Left forelimb (tissue), 1 donor: Measurements from ENCODE around the gene NFATC1.

Experiments
- DNase-seq: peaks from one replicate; pipeline ENCODE4 v3.0.0-alpha.2; 2018; ENCODE audit warnings: low spot score

Gene NFATC1

DNA sequence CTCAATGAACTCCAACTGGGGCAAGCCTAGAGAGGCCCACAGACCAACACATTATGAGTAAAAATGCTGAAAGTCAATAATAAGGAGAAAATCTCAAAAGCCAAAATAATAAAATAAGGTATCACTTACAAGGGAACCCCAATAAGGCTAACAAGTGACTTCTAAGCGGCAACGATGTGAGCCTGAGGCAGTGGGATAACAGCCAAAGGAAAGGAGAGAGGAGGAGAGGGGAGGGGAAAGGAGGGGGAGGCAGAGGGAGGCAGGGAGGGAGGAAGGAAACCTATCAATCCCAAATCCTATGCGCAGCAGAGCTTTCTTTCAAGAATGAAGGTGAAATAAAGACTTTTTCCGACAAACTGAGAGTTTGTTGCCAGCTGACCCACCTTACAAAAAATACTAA, 6.0 kb upstream of the NFATC1 start:
- DNase-seq = peak; percentile 42

GRCh38 chr18:79392226-79392625, 3.5 kb upstream of the NFATC1 start:
- DNase-seq = no peak

DNA sequence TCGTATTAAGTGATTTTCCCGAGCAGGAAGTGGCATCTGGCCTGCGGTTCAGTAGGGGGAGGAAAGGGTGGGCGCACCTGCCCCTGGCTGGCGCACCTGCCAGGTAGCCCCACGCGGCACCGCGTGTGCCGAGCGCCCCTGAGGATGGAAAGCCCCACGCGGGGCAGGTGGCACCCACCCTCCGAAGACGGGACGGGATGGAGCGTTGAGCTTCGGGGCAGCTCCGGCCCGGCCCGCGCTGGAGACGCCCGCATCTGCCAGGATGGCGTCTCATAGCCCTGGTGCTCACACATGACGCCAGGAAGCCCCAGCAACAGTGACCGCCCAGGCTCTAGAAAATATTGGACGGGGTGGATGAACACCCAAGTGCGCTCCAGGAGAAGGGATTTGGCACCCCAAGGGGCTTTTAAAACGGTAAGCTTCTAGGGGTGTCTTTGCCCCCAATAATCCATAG, 2.5 kb upstream of the NFATC1 start:
- DNase-seq = no peak

- peak; percentile 96 for DNase-seq
Measured at GRCh38 chr18:79393635-79394533, 1.8 kb upstream of the NFATC1 start.

- DNase-seq = peak; percentile 92
Measured at GRCh38 chr18:79394534-79395307, 1.0 kb upstream of the NFATC1 start.

- DNase-seq = no peak
Measured at GRCh38 chr18:79395308-79395640, 456 bp upstream of the NFATC1 start.

DNA sequence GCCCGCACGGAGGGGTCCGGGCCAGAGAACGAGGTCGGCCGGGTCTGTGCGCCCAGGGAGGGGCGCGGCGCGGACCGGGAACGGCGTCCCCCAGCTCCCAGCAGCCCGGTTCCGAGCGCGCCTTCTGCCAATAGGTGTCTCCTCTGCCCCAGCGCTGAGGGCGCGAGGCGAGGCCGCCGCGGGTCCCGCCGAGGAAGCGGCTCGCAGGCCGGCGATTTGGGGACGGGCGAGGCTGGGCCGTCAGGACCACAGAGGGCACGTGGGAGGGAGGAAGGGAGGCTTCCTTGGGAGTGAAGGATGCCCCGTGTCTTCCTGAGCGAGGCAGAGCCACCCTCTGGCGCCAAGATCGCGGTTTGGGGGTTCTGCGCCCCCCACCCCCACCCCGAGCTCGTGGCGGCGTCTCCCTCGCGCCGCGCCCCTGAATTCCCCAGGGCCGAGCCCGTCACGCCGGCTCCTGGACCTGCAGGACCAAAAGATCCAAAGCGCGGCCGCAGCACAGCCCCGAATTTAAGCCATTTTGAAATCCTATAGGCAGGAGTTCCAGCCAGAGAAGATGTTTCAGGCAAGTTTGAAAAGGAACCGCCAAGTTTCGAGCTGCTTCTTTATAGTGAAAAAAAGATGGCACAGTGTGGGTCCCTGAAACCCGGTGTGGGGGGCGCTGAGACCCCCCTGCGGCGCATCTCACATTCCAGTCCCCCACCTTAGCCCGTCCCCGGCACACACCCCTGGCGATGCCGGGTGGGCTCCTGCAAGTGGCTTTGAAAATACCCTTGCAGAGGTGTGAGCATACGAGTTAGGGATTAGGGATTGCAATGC, 909 bp downstream of the NFATC1 start:
- no peak for DNase-seq

GRCh38 chr18:79397247-79397829, 1.6 kb downstream of the NFATC1 start:
- no peak for DNase-seq

DNA sequence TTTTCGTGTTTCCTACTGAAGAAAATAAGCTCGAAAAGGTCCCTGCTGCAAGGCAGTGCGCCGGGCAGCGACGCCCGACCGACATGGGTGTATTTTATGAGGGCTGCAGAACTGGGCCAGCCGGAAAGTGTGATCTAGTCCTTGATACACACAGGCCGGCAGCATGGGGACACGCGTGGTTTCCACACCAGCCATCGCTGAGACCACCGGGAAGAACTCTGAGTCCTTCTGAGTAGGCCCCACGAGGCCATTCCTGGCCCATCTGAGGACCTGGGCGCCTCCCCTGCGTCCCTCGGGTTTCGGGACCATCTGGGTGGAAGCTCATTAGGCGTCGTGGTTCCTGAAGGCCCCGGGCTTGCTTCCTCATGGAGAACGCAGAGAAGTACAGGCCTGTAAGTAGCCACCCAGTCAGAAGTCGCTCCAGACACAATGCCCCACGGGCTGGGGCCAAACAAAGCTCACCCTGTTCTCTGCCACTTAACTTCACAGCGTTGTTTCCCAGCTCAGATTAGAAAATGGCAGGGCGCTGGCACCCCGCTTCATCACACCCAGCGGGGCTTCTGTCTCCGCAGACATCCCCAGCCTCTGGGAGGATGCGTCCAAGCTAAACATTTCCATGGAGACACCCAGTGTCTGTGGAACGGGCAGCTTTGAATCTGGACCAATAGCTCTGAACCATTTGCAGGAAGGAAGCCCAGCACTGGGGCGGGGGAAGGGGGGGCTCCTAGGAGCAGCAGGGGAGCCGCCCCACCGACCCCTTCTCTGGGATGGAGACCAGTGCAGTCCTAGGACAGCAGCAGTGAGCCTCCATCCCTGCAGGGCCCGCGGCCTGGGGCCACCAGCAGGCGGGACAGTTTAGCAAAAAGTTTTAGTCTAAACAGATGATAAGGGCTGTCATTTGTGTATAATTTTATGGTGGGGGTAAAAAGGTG, 2.4 kb downstream of the NFATC1 start:
- DNase-seq = no peak

GRCh38 chr18:79399275-79400081, 3.7 kb downstream of the NFATC1 start:
- DNase-seq = no peak

DNA sequence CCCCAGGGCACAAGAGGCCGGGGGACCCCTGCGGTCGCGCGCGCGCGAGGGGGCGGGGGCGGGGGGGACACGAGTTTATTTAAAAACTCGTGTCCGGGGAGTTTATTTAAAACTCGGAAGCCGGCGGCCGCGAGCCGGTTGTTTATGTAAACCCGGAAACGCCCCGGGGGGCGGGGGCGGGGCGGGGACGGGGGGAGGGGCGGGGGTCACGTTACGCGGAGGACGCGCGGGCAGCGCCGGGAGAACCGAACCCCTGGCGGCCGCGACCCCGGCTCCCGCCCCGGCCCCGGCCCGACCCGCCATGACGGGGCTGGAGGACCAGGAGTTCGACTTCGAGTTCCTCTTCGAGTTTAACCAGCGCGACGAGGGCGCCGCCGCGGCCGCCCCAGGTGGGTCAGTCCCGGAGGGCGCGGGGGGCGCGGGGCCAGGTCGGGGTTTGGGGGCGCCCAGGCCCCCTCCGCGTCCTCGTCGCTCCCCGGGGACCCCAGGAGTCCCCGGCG, 4.4 kb downstream of the NFATC1 start:
- no peak for DNase-seq

GRCh38 chr18:79400591-79401381, 5.1 kb downstream of the NFATC1 start:
- DNase-seq = no peak

DNA sequence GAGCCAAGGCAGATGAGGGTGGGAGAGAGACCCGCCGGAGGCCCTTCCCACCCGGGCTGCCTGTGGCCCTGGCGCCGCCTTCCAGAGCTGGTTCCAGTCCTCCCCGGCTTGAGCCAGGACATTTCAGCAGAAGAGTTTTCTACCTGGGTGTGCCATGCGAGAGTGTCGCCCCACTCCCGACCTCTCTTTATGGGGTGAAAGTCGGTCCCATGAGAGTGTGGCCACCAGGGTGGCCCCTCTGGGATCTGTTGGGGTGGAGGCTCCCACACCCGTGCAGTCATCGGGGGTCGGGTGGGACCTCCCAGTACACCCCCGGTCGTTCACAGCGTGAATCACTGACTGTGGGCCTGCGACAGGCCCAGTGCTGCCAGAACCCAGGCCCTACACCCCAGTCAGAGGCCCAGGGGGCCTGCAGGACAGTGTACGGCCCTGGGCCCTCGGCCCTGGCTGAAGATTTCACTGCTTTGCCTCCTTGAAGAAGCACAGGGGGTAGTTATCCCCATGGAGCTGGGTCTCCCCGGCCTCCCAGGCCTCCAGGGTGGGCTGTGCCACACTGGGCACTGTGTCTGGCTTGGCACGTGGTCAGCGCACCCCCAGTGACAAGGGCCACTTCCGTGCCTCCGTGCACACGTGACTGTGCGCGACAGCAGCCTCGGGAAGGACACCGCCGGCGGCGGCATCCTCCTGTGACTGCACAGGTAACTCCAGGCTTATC, 5.9 kb downstream of the NFATC1 start:
- no peak for DNase-seq

DNA sequence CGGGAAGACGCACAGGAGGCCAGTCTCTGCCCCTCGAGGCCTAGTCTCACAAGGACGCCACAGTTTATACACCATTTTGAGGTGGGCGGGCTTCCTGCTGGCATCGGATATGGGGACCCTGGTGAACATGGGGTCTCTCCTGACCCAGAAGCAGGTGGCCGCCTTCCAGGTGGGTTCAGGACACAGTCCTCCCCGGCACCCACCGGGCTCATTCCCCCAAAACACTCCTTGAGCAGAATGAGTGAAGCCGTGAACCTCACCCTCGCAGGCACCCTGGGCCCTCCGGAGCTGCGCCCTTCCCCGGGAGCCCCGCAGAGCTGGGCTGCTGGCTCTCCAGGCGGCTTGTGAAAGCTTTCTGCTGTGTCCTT, 6.5 kb downstream of the NFATC1 start:
- no peak for DNase-seq

DNA sequence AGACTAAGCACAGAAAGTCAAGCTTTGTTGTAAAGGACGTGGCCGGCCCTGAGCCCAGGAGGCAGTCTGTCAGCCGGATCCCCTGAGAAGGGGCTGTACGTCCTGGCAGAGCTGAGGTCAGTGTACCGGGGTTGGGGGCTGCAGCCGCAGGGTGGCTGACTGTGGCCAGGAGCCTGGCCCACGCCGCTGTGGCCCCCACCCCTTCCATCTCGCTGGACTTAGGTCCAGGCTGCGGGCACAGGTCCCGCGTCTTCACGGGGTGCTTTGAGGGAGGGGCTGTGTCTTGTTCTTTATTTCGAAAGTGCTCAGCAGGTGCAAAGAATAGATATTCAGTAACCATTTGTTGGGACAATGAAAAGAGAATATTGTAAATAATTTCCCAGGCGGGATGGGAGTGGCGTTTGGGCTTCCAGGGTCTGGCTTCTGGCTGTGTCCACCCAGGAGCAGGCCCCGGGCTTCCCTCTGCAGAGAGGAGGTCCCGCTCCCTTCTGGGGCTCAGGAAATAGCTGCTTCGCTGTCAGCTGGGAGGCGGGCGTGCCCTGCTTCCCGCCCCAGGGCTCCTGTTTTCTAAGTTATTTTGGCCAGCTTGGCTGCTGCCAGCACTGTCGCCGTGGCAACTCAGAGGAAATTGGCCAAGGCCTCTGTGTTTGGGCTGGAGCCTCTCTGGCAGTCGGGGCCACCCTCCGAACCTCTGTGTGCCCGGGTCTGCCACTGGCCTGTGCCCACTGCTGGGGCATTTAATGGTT, 7.4 kb downstream of the NFATC1 start:
- no peak for DNase-seq

DNA sequence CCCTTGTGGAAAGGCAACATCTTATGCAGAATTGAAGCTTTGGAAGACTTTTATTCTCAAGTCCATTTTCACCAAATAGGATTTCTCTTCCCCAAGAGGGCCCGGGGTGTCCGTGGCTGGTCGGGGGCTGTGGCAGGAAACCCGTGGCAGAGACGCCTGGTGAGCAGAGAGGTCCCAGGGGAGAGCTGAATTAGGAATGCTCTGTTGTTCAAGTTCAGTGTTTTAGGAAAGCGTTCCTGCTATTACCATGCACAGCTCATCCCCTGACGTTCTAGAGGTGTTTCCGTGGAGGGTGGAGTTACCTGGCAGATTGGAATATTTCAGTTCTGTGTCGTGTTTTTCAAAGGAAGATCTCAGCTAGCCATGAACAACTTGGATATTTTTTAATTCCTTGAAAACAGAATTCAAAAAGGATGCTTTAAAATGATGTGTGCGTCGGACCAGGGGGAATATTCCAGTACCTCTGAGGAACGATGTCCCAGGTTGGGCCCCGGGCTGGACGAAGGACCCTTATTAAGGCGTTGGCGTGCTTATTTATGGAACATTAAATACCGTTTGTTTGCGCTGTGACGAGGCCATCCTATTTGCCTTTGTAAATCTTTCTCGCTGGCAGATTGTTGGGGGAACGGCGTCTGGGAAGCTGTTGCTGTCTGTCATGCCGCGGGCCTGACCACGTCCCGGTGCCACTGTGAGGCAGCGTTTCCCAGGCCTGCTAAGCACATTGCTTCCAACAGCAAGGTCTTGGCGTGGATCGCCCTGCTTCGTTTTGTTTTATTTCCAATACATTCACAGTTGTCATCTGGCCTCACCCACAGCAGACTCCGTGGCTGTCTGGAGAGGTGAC, 8.2 kb downstream of the NFATC1 start:
- DNase-seq = no peak

- DNase-seq = no peak
Measured at GRCh38 chr18:79404567-79404910, 8.8 kb downstream of the NFATC1 start.
